Measurements from ENCODE around the gene CD38. TPM values are rescaled to one million over a fixed set of nuclear protein-coding genes. Genes with fewer than 3 reads are reported as not detected.

Gene CD38
- total RNA-seq, 1 experiment from 2014 or later, result 0.17 TPM

- POLR2A ChIA-PET, result no interaction called here
- H3K36me3 Mint-ChIP-seq, result no peaks in the 10 kb centered on the region
- no peak overlapping the region for H3K27ac Mint-ChIP-seq
- H3K9me3 Mint-ChIP-seq, result peaks cover 7% of the 10 kb centered on the region; the same call in 1 of the 2 replicates
- no peak overlapping the region for H3K4me3 Mint-ChIP-seq
- TF ChIP-seq ZNF138 (CRISPR knock-in tag; conservative IDR thresholded peaks at IDR 0.05) (no peak), HMGA2 (CRISPR knock-in tag; IDR thresholded peaks at IDR 0.05) (no peak), CDX4 (CRISPR knock-in tag; IDR thresholded peaks at IDR 0.05; ENCODE audit: borderline replicate concordance) (no peak), SP1 (CRISPR knock-in tag; conservative IDR thresholded peaks at IDR 0.05) (no peak), HMGXB4 (CRISPR knock-in tag; IDR thresholded peaks at IDR 0.05) (no peak), FOXJ3 (CRISPR knock-in tag; IDR thresholded peaks at IDR 0.05; ENCODE audit: borderline replicate concordance) (no peak), PRRX2 (CRISPR knock-in tag; IDR thresholded peaks at IDR 0.05) (no peak), CREB1 (CRISPR knock-in tag; IDR thresholded peaks at IDR 0.05) (no peak), ARID4B (CRISPR knock-in tag; IDR thresholded peaks at IDR 0.05; ENCODE audit: borderline replicate concordance) (no peak), STAT6 (CRISPR knock-in tag; conservative IDR thresholded peaks at IDR 0.05; ENCODE audit: low read depth) (no peak), AFF4 (CRISPR knock-in tag; IDR thresholded peaks at IDR 0.05; ENCODE audit: borderline replicate concordance) (no peak), TEAD1 (CRISPR knock-in tag; IDR thresholded peaks at IDR 0.05) (no peak)
- no peaks in the 10 kb centered on the region for H3K27me3 Mint-ChIP-seq (ENCODE audit: low read depth)
- H3K4me1 Mint-ChIP-seq, result peaks cover 2% of the 10 kb centered on the region
- CTCF ChIA-PET, result no interaction called here
- DNase-seq (ENCODE audit: low spot score) (no peak), ATAC-seq (no peak)
Measured at GRCh38 chr4:15853345-15853744, 75.2 kb downstream of the CD38 start.

Data from WTC11 (cell line).